Nephron progenitor cell (in vitro differentiated cells): ENCODE measurements around the gene RIN1.

ENCODE experiments used
- DNase-seq: peaks from one replicate; pipeline ENCODE4 v3.0.0; 2021
- H3K27ac Mint-ChIP-seq: 2 replicates; pipeline ENCODE4 v1.8.0; 2021; ENCODE audit warnings: mild to moderate bottlenecking, moderate library complexity, mixed read lengths
- H3K27me3 Mint-ChIP-seq: 2 replicates; pipeline ENCODE4 v1.8.0; 2021; ENCODE audit warnings: mild to moderate bottlenecking, low read depth, mixed read lengths; ENCODE audit not compliant: poor library complexity
- H3K36me3 Mint-ChIP-seq: 2 replicates; pipeline ENCODE4 v1.8.0; 2021; ENCODE audit warnings: low read depth, mixed read lengths
- H3K4me1 Mint-ChIP-seq: 2 replicates; pipeline ENCODE4 v1.8.0; 2021; ENCODE audit warnings: mixed read lengths
- H3K4me3 Mint-ChIP-seq: 2 replicates; pipeline ENCODE4 v1.8.0; 2021; ENCODE audit warnings: mild to moderate bottlenecking, moderate library complexity, mixed read lengths
- H3K9me3 Mint-ChIP-seq: 2 replicates; pipeline ENCODE4 v1.8.0; 2021; ENCODE audit warnings: mild to moderate bottlenecking, moderate library complexity, mixed read lengths
- CTCF ChIP-seq: fragments of 200-600 bp; sonication (generic); IDR thresholded peaks from 2 replicates; pipeline ENCODE4 v1.5.0; 2021; ENCODE audit warnings: antibody characterized with exemption

Gene RIN1

DNA sequence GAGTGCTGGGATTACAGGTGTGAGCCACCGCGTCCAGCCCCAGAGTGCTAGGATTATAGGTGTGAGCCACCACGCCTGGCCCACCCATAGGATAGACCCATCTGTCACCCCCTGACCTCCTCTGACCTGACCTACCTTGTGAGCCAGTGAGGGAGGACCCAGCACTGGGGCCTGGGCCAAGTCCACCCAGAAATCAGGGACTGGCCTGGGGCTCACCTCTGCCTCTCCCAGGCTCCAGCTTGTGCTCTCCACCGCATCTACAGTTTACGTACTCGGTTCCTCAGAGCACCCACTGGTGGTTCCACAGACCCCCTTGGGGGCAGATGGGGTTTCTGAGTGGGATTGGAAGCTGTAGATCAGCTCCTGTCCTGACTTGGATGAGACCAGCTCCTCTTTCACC lies 28.9 kb upstream of the RIN1 start:
- Mint-ChIP-seq H3K4me3 (no peak overlapping the region), H3K36me3 (peaks cover 28% of the 10 kb centered on the region), H3K27me3 (no peaks in the 10 kb centered on the region), H3K9me3 (no peaks in the 10 kb centered on the region), H3K4me1 (peaks cover 22% of the 10 kb centered on the region), H3K27ac (peak overlapping the region; percentile 93)
- no peak for TF ChIP-seq CTCF
- no peak for DNase-seq

DNA sequence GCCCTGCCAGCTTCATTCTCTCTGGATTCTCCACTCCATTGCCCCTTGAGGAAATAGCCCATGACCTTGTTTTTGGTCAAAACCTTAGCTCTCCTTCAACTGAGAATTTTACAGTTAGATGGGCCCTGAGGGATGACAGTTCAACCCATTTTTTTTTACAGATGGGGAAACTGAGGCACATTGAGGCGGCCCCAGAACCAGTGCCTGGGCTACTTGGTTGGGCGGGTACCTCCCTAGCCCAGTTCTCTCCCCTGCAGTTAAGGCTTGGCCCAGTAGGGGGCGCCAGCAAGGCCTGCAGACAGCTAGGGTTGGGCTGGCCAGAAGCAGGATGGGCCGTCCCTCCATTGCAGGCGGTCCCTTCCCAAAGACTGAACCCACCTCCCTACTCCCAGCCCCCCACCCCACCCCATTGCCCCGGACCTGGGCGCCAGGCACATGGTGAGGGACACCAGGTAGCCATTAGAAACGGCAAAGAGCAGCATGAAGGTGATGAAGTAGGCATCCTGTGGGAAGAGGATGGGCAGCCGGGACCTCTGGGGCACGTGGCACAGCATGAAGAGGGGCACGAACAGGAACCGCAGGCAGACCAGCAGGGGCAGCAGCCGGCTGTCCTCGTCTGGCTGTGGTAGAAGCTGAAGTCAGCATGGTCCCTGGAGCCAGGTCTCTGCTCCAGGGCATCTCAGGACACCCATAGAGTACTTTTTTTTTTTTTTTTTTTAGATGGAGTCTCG lies 27.7 kb upstream of the RIN1 start:
- H3K36me3 Mint-ChIP-seq, result peaks cover 23% of the 10 kb centered on the region
- DNase-seq, result peak; percentile 74

GRCh38 chr11:66363187-66363601 lies 27.0 kb upstream of the RIN1 start:
- H3K4me3 Mint-ChIP-seq, result no peak overlapping the region
- TF ChIP-seq CTCF, result no peak
- H3K36me3 Mint-ChIP-seq, result peaks cover 21% of the 10 kb centered on the region
- DNase-seq, result no peak
- H3K27ac Mint-ChIP-seq, result no peak overlapping the region
- H3K9me3 Mint-ChIP-seq, result no peaks in the 10 kb centered on the region
- H3K4me1 Mint-ChIP-seq, result peaks cover 11% of the 10 kb centered on the region
- H3K27me3 Mint-ChIP-seq, result no peaks in the 10 kb centered on the region

More for the DNA sequence above, 27.7 kb upstream of the RIN1 start:
- Mint-ChIP-seq H3K4me3 (no peak overlapping the region), H3K27me3 (no peaks in the 10 kb centered on the region), H3K4me1 (peaks cover 19% of the 10 kb centered on the region), H3K27ac (peak overlapping the region; percentile 59), H3K9me3 (no peaks in the 10 kb centered on the region)
- TF ChIP-seq CTCF, result peak; percentile 74

DNA sequence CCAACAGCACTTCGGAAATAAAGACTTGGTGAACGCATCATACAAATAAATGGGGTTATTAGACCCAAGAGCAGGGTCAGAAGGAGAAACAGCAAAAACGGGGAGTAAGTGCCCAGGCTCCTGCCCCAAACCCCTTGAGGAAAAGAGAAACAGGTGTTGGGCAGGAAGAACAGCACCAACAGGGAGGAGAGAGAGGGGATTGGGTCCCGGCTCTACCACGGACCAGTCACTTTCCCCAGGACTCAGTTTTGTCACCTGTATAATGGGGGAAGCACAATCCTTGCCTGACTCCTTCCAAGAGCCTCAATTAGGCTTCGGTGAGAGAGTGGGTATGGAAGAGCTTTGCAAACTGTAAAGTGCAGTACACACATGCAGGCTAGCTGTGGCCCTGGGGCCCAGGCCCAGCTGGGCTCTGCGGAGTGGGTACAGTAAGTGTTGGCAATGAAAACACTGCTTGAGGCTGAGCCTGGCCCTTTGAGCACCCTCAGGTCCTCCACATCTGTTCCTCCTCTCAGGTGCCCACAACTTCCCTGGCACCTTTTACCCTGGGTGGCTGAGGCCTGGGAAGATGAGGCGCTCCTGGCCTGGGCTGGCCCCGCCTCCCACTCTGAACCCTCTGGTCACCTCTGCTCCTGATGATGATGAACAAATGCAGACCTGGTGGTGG lies 26.4 kb upstream of the RIN1 start:
- H3K27me3 Mint-ChIP-seq, result no peaks in the 10 kb centered on the region
- peaks cover 6% of the 10 kb centered on the region for H3K4me1 Mint-ChIP-seq
- no peak for DNase-seq
- peak overlapping the region; percentile 82 for H3K27ac Mint-ChIP-seq
- no peaks in the 10 kb centered on the region for H3K9me3 Mint-ChIP-seq
- peaks cover 20% of the 10 kb centered on the region for H3K36me3 Mint-ChIP-seq
- TF ChIP-seq CTCF, result no peak
- H3K4me3 Mint-ChIP-seq, result no peak overlapping the region

DNA sequence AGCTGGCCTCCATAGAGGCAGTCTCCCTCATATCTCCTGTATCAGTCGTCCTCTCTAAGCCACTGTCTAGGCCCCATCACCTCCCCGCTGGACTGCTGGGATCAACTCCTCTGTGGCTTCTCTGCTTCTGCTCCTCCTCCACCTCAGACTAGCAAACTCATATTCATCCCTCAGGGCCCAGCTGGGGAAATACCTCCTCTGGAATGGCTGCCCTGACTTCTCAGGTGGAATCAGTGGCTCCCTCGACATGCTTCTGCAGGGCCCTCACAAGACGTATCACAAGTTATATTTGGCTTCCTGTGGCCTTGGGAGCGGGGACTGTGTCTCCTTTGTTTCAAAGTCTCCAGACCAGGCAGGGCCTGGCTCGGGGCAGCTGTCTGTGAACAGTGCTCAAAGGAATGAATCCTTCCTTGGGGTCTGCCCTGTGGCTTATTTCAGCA lies 25.3 kb upstream of the RIN1 start:
- no peaks in the 10 kb centered on the region for H3K27me3 Mint-ChIP-seq
- no peak overlapping the region for H3K4me3 Mint-ChIP-seq
- H3K27ac Mint-ChIP-seq, result peak overlapping the region; percentile 81
- H3K36me3 Mint-ChIP-seq, result peaks cover 20% of the 10 kb centered on the region
- no peak for DNase-seq
- peaks cover 6% of the 10 kb centered on the region for H3K4me1 Mint-ChIP-seq
- H3K9me3 Mint-ChIP-seq, result no peaks in the 10 kb centered on the region
- no peak for TF ChIP-seq CTCF
